ENCODE data around the gene KRT79. TPM values are rescaled to one million over a fixed set of nuclear protein-coding genes. Genes with fewer than 3 reads are reported as not detected.

The KRT79 gene
- total RNA-seq, 6 experiments from 2014 or later = not detected

DNA sequence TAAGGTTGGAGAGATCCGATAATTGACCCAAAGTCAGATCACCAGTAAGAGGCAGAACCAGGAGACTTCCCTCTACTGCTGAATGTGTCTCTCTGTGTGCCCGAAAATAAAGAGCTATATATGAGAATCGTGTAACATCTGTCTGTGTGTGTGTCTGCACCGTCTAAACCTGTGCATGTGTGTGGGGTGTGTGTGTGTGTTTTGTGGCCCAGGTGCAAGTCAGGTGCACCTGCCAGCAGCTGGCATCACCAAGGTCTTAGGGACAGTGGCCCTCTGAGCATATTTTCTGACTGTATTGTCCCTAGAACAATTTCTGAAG lies 39.4 kb upstream of the KRT79 start:
- intact Hi-C loops (cut with DNase I) = loop anchor here (10.0 kb wide), 3 partner anchors 499 to 719 kb away; partner anchors contain the start of gene KRT85 (in 1 of the 2)
- no peaks in the 10 kb centered on the region for H3K4me1 ChIP-seq
- H3K27me3 ChIP-seq = no peaks in the 10 kb centered on the region
- DNase-seq = no peak
- H3K9me3 ChIP-seq = no peaks in the 10 kb centered on the region
- peak overlapping the region in 1 of 3 donors; percentile 70 for H3K27ac ChIP-seq
- H3K36me3 ChIP-seq = no peaks in the 10 kb centered on the region
- TF ChIP-seq, protein P1, sequence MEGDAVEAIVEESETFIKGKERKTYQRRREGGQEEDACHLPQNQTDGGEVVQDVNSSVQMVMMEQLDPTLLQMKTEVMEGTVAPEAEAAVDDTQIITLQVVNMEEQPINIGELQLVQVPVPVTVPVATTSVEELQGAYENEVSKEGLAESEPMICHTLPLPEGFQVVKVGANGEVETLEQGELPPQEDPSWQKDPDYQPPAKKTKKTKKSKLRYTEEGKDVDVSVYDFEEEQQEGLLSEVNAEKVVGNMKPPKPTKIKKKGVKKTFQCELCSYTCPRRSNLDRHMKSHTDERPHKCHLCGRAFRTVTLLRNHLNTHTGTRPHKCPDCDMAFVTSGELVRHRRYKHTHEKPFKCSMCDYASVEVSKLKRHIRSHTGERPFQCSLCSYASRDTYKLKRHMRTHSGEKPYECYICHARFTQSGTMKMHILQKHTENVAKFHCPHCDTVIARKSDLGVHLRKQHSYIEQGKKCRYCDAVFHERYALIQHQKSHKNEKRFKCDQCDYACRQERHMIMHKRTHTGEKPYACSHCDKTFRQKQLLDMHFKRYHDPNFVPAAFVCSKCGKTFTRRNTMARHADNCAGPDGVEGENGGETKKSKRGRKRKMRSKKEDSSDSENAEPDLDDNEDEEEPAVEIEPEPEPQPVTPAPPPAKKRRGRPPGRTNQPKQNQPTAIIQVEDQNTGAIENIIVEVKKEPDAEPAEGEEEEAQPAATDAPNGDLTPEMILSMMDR (IDR thresholded peaks at IDR 0.05) = no peak
- TF ChIP-seq POLR2A (IDR thresholded peaks at IDR 0.05) = no peak
- 63% methylated on average over 4 of the region's 4 CpGs for WGBS (ENCODE audit: insufficient coverage, low coverage, low lambda C conversion rate, missing lambda C conversion rate)
- ATAC-seq = no peak
- H3K4me3 ChIP-seq = no peak overlapping the region

- intact Hi-C loops (cut with DNase I) = loop anchor here (10.0 kb wide), 3 partner anchors 498 to 718 kb away; partner anchors contain the start of gene KRT85 (in 1 of the 2)
- H3K27ac ChIP-seq = no peak overlapping the region
Observed at GRCh38 chr12:52872644-52873389, 38.7 kb upstream of the KRT79 start.

DNA sequence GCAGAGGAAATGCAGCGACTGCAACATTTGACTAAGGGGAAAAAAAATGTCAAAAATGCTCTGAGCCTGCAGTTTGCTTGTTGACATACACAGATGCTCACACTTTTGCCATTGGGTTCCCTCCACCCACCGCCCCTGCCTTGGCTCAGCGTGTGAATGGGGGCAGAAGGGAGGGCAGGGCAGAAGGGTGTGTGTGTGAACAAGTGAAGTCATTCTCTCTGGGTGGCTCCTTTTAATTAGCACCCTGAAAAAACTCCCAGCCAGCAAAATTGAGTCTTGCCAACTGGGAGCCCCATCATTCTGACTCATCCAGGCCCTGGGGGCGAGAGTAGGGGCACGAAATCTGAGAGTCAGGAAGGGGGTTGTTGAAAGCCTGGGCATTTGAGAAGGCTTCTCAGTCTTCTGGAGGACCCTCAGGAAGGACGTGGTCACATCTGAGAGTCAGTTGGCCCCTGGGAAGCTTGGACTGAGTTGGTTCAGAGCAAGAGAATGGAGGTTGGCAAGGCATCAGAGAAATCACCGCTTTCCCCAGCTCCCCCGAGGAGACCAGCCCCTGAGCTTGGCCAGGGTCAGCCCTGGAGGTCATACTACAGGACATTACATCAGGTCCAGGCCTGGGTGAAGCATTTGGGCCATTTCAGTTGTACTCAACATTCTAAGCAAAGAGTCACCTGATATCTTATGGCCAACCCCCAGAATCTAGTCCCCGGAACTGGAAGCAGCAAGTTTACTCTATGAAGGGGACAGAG lies 37.4 kb upstream of the KRT79 start:
- no peaks in the 10 kb centered on the region for H3K9me3 ChIP-seq
- TF ChIP-seq, protein P1 (IDR thresholded peaks at IDR 0.05) = no peak
- TF ChIP-seq POLR2A (IDR thresholded peaks at IDR 0.05) = no peak
- H3K4me3 ChIP-seq = no peak overlapping the region
- H3K4me1 ChIP-seq = no peaks in the 10 kb centered on the region
- H3K36me3 ChIP-seq = no peaks in the 10 kb centered on the region
- no peak overlapping the region for H3K27ac ChIP-seq
- 34% methylated on average over 5 of the region's 9 CpGs for WGBS (ENCODE audit: insufficient coverage, low coverage, low lambda C conversion rate, missing lambda C conversion rate)
- H3K27me3 ChIP-seq = no peaks in the 10 kb centered on the region
- ATAC-seq (peak; percentile 21 to 38 (median 33)), DNase-seq (peak in 1 of 3 donors; percentile 28)
- intact Hi-C loops (cut with DNase I) = loop anchor here (10.0 kb wide), 3 partner anchors 497 to 717 kb away; partner anchors contain the start of gene KRT85 (in 1 of the 2)

More at GRCh38 chr12:52872644-52873389, 38.7 kb upstream of the KRT79 start:
- Histone ChIP-seq H3K4me3 (no peak overlapping the region), H3K9me3 (no peaks in the 10 kb centered on the region), H3K4me1 (no peaks in the 10 kb centered on the region), H3K36me3 (no peaks in the 10 kb centered on the region), H3K27me3 (no peaks in the 10 kb centered on the region)
- no peak for TF ChIP-seq POLR2A (IDR thresholded peaks at IDR 0.05)
- TF ChIP-seq, protein P1 (IDR thresholded peaks at IDR 0.05) = no peak
- no peak for ATAC-seq
- 92% methylated on average over 6 of the region's 13 CpGs for WGBS (ENCODE audit: insufficient coverage, low coverage, low lambda C conversion rate, missing lambda C conversion rate)
- no peak for DNase-seq

GRCh38 chr12:52870361-52871290 lies 36.5 kb upstream of the KRT79 start:
- 39% methylated on average over 6 of the region's 14 CpGs for WGBS (ENCODE audit: insufficient coverage, low coverage, low lambda C conversion rate, missing lambda C conversion rate)
- Histone ChIP-seq H3K4me3 (no peak overlapping the region), H3K9me3 (no peaks in the 10 kb centered on the region), H3K27me3 (no peaks in the 10 kb centered on the region), H3K4me1 (no peaks in the 10 kb centered on the region), H3K36me3 (no peaks in the 10 kb centered on the region), H3K27ac (no peak overlapping the region)
- ATAC-seq (peak; percentile 43 to 58 (median 54)), DNase-seq (peak in 1 of 3 donors; percentile 57)
- intact Hi-C loops (cut with DNase I) = loop anchor here (10.0 kb wide), 3 partner anchors 496 to 716 kb away; partner anchors contain the start of gene KRT85 (in 1 of the 2)
- no peak for TF ChIP-seq POLR2A (IDR thresholded peaks at IDR 0.05)
- TF ChIP-seq, protein P1 (IDR thresholded peaks at IDR 0.05) = peak; percentile 39 to 50 (median 46)
